Kidney epithelial cell (primary cell): ENCODE data around the gene TET2. TPM values are rescaled to one million over a fixed set of nuclear protein-coding genes. Genes with fewer than 3 reads are reported as not detected.

Experiments used
- DNase-seq: peaks from one replicate; pipeline ENCODE4 v3.0.0-alpha.2; 2010; ENCODE audit warnings: low read depth
- H3K27me3 ChIP-seq: 2 replicates; pipeline ENCODE4 v1.6.0; 2011; ENCODE audit warnings: low read length; ENCODE audit not compliant: control insufficient read depth, insufficient read depth
- H3K36me3 ChIP-seq: 2 replicates; pipeline ENCODE4 v1.5.1; 2011; ENCODE audit warnings: low read length; ENCODE audit not compliant: control insufficient read depth, insufficient read depth
- H3K4me3 ChIP-seq: 2 replicates; pipeline ENCODE4 v1.5.1; 2011; ENCODE audit warnings: low read depth, mild to moderate bottlenecking, control low read depth, low read length
- total RNA-seq: library from RNA; depleted of rRNA; stranded (reverse); fragments of >200 nt; gene quantifications from 2 replicates; pipeline ENCODE4 v1.2.3, GENCODE V29; 2015
- TF ChIP-seq, protein P1 (sequence below): IDR thresholded peaks from 2 replicates; pipeline ENCODE4 v1.5.1; 2011; ENCODE audit warnings: mild to moderate bottlenecking, moderate library complexity, low read length, control low read depth, inconsistent platforms; ENCODE audit not compliant: insufficient read depth, poor library complexity, severe bottlenecking

The TET2 gene
- total RNA-seq, 1 donor from 2014 or later: 10.4 TPM

DNA sequence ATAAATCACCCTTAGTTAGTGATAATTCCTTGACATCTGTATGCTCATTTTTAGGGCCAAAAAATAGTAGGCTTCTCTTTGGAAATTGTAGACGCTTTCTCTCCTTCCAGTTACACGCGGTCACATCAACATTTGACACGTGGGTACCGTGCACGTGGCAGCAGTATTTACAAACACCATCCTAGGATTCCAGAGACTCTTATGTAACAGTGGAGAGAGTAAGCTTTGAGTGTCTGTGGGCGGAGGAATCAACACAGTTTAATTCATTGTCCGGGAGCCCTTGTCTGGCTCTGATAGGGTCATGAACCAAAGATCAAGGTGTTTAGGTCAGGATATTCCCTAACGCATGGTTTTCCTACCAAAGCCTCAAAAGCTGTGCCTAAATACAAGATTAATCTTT is 12.2 kb downstream of the TET2 start:
- H3K4me3 ChIP-seq: no peak overlapping the region
- no peaks in the 10 kb centered on the region for H3K36me3 ChIP-seq
- TF ChIP-seq, protein P1, sequence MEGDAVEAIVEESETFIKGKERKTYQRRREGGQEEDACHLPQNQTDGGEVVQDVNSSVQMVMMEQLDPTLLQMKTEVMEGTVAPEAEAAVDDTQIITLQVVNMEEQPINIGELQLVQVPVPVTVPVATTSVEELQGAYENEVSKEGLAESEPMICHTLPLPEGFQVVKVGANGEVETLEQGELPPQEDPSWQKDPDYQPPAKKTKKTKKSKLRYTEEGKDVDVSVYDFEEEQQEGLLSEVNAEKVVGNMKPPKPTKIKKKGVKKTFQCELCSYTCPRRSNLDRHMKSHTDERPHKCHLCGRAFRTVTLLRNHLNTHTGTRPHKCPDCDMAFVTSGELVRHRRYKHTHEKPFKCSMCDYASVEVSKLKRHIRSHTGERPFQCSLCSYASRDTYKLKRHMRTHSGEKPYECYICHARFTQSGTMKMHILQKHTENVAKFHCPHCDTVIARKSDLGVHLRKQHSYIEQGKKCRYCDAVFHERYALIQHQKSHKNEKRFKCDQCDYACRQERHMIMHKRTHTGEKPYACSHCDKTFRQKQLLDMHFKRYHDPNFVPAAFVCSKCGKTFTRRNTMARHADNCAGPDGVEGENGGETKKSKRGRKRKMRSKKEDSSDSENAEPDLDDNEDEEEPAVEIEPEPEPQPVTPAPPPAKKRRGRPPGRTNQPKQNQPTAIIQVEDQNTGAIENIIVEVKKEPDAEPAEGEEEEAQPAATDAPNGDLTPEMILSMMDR: no peak
- no peaks in the 10 kb centered on the region for H3K27me3 ChIP-seq
- no peak for DNase-seq

- Histone ChIP-seq H3K36me3 (no peaks in the 10 kb centered on the region), H3K27me3 (no peaks in the 10 kb centered on the region), H3K4me3 (no peak overlapping the region)
- no peak for DNase-seq
- TF ChIP-seq, protein P1: no peak
Measured at GRCh38 chr4:105162123-105162796, 15.6 kb downstream of the TET2 start.

GRCh38 chr4:105164548-105164947 is 17.9 kb downstream of the TET2 start:
- TF ChIP-seq, protein P1: no peak
- Histone ChIP-seq H3K27me3 (no peaks in the 10 kb centered on the region), H3K4me3 (no peak overlapping the region), H3K36me3 (no peaks in the 10 kb centered on the region)
- DNase-seq: no peak

DNA sequence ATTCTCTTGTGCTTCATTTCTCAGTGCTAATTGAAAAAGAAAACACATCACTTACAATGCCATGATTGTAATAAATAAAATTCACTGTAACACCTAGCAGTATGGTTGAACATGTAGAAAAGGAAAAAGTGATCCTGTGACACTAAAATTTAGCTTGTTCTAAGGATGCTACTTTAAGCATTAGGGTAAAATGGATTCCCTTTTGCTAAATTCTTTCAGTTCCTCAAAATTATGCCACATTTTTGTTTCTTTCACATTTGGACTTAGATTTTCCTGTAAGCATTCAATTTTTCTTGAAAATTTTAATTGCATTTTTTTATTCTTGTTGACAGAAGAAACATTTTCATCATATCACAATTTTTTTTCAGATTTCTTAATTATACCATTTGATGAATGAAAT is 19.4 kb downstream of the TET2 start:
- no peaks in the 10 kb centered on the region for H3K36me3 ChIP-seq
- TF ChIP-seq, protein P1: no peak
- H3K27me3 ChIP-seq: no peaks in the 10 kb centered on the region
- no peak overlapping the region for H3K4me3 ChIP-seq
- DNase-seq: no peak

DNA sequence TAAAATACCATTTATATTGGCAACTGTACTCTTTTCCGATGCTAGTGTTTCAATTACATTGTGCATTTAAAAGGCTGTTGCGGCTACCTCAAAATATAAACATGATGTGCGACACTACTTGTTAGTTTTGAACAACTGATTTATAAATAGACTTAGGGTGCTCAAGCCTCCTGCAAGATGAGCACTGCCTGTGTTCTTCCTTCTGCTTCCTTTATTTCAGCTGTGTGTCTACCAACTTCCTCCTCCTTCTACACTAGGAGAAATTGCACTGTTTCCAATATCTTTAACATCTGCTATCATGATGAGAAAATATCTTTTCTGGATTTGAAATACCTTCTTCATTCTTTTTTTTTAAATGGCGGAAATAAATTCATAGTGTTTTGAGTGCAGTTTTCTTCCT is 24.0 kb downstream of the TET2 start:
- Histone ChIP-seq H3K36me3 (no peaks in the 10 kb centered on the region), H3K27me3 (no peaks in the 10 kb centered on the region), H3K4me3 (no peak overlapping the region)
- no peak for DNase-seq
- TF ChIP-seq, protein P1: no peak

- Histone ChIP-seq H3K36me3 (no peaks in the 10 kb centered on the region), H3K4me3 (no peak overlapping the region), H3K27me3 (no peaks in the 10 kb centered on the region)
- no peak for DNase-seq
- TF ChIP-seq, protein P1: no peak
Measured at GRCh38 chr4:105171912-105172311, 25.2 kb downstream of the TET2 start.
